Measurements from ENCODE around the gene TMEM8B. TPM values are rescaled to one million over a fixed set of nuclear protein-coding genes. Genes with fewer than 3 reads are reported as not detected.

Gene TMEM8B
- total and polyA plus RNA-seq, 9 of the 15 experiments (the other 6 are each of a cell fraction or from before 2014, with no cell fraction given), result 0.01 to 2.2 (median 1.1) TPM

- Histone ChIP-seq H3K4me2 (ENCODE audit: insufficient read depth, low read length) (no peak overlapping the region), H3K4me3 (no peak overlapping the region), H4K20me1 (replicated peaks; ENCODE audit: control insufficient read depth, insufficient read depth, low read length) (no peaks in the 10 kb centered on the region), H3K9me1 (ENCODE audit: control insufficient read depth, insufficient read depth, low read length) (no peaks in the 10 kb centered on the region), H2AFZ (ENCODE audit: low read depth, low read length) (no peak overlapping the region), H3K9me3 (replicated peaks; ENCODE audit: control insufficient read depth, insufficient read depth, low read depth, low read length) (no peaks in the 10 kb centered on the region), H3K36me3 (ENCODE audit: control insufficient read depth, insufficient read depth, low read length) (no peaks in the 10 kb centered on the region), H3K9ac (ENCODE audit: insufficient read depth in 1 of 2, low read depth in 2 of 2, low read length in 2 of 2) (no peak overlapping the region), H3K27ac (ENCODE audit: extremely low read depth, low read depth, low read length) (no peak overlapping the region), H3K4me1 (replicated peaks in 1 of 2; ENCODE audit: control insufficient read depth in 2 of 2, insufficient read depth in 2 of 2, low read length in 2 of 2) (peaks cover 6 to 7% of the 10 kb centered on the region in 2 experiments; a peak in 3 of 5 replicates), H3K79me2 (ENCODE audit: control insufficient read depth, insufficient read depth, low read length) (no peaks in the 10 kb centered on the region), H3K27me3 (ENCODE audit: control insufficient read depth in 2 of 2, insufficient read depth in 2 of 2, low read length in 2 of 2) (peaks cover 0 to 25% of the 10 kb centered on the region in 2 experiments; a peak in 2 of 5 replicates)
- no peak for FAIRE-seq
- CTCF ChIA-PET (ENCODE audit: low intra/inter-chr PET ratio), result no interaction called here
- in situ Hi-C loops (cut with MboI) (no loop called here), intact Hi-C loops (cut with micrococcal nuclease) (no loop called here)
- no peak for DNase-seq (ENCODE audit: extremely low read depth in 1 of 4, low spot score in 3 of 4)
- WGBS (ENCODE audit: insufficient coverage, low coverage, missing lambda C conversion rate), result 45% methylated on average over 5 of the region's 5 CpGs
- no TSS peak for BruUV-seq (replicated peaks)
- ATAC-seq, result no peak
- POLR2A ChIA-PET, result interaction anchor here (0.6 to 1.1 kb wide), 3 partner anchors 106 to 433 kb away, joined by 3 to 5 read pairs (median 3); no protein-coding TSS in a partner anchor
- no peak for TF ChIP-seq ZNF165 (CRISPR knock-in tag; IDR thresholded peaks at IDR 0.05; ENCODE audit: borderline replicate concordance)
- TF ChIP-seq RERE (CRISPR knock-in tag; IDR thresholded peaks at IDR 0.05; ENCODE audit: borderline replicate concordance), result no peak
- no peak for TF ChIP-seq HMG20A (CRISPR knock-in tag; conservative IDR thresholded peaks at IDR 0.05)
- no peak for TF ChIP-seq LARP7 (IDR thresholded peaks at IDR 0.05)
- TF ChIP-seq MEF2A (IDR thresholded peaks at IDR 0.05; ENCODE audit: control insufficient read depth, low read depth, low read length), result no peak
- no peak for TF ChIP-seq PURB (CRISPR knock-in tag; IDR thresholded peaks at IDR 0.05; ENCODE audit: low read depth)
- TF ChIP-seq, protein P1, sequence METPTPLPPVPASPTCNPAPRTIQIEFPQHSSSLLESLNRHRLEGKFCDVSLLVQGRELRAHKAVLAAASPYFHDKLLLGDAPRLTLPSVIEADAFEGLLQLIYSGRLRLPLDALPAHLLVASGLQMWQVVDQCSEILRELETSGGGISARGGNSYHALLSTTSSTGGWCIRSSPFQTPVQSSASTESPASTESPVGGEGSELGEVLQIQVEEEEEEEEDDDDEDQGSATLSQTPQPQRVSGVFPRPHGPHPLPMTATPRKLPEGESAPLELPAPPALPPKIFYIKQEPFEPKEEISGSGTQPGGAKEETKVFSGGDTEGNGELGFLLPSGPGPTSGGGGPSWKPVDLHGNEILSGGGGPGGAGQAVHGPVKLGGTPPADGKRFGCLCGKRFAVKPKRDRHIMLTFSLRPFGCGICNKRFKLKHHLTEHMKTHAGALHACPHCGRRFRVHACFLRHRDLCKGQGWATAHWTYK (CRISPR knock-in tag; IDR thresholded peaks at IDR 0.05), result no peak
- TF ChIP-seq, protein P2, sequence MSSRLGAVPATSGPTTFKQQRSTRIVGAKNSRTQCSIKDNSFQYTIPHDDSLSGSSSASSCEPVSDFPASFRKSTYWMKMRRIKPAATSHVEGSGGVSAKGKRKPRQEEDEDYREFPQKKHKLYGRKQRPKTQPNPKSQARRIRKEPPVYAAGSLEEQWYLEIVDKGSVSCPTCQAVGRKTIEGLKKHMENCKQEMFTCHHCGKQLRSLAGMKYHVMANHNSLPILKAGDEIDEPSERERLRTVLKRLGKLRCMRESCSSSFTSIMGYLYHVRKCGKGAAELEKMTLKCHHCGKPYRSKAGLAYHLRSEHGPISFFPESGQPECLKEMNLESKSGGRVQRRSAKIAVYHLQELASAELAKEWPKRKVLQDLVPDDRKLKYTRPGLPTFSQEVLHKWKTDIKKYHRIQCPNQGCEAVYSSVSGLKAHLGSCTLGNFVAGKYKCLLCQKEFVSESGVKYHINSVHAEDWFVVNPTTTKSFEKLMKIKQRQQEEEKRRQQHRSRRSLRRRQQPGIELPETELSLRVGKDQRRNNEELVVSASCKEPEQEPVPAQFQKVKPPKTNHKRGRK (tag; IDR thresholded peaks at IDR 0.05), result no peak
- TF ChIP-seq DDX20 (tag; IDR thresholded peaks at IDR 0.05; ENCODE audit: low read depth), result no peak
- no peak for TF ChIP-seq ZNF77 (CRISPR knock-in tag; IDR thresholded peaks at IDR 0.05)
- TF ChIP-seq, protein P3, sequence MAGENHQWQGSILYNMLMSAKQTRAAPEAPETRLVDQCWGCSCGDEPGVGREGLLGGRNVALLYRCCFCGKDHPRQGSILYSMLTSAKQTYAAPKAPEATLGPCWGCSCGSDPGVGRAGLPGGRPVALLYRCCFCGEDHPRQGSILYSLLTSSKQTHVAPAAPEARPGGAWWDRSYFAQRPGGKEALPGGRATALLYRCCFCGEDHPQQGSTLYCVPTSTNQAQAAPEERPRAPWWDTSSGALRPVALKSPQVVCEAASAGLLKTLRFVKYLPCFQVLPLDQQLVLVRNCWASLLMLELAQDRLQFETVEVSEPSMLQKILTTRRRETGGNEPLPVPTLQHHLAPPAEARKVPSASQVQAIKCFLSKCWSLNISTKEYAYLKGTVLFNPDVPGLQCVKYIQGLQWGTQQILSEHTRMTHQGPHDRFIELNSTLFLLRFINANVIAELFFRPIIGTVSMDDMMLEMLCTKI (IDR thresholded peaks at IDR 0.05; ENCODE audit: partially characterized antibody), result no peak
These were observed 7.6 kb downstream of the TMEM8B start for GRCh38 chr9:35836595-35836994.
